Activated CD8-positive, alpha-beta T cell treated with anti-CD3 and anti-CD28 coated beads, Interleukin-2, amount 10 ng/mL, durations not matched to agents 7 days and 5 days (primary cell): Measurements from ENCODE around the gene PPP1R27. TPM values are rescaled to one million over a fixed set of nuclear protein-coding genes. Genes with fewer than 3 reads are reported as not detected.

ENCODE experiments used
- ATAC-seq: fragments of 150-1000 bp; cut with Tn5 transposase; one replicate; pipeline ENCODE4 v1.10.0; 2021; ENCODE audit warnings: moderate library complexity
- CTCF ChIA-PET: fragments of 350-600 bp; sonication (Branson Sonifier 250); formaldehyde crosslinking; loops from one replicate; lab custom pipeline; 2021; ENCODE audit warnings: antibody characterized with exemption; lab: Charles Lee
- POLR2A ChIA-PET: fragments of 350-600 bp; sonication (Branson Sonifier 250); formaldehyde crosslinking; loops from one replicate; lab custom pipeline; 2021; ENCODE audit warnings: antibody characterized with exemption; lab: Charles Lee
- DNase-seq: peaks from one replicate; pipeline ENCODE4 v3.0.0-alpha.2; 2020
- H3K27ac Mint-ChIP-seq: one replicate; pipeline ENCODE4 v1.8.0; 2021; ENCODE audit warnings: mild to moderate bottlenecking, mixed read lengths
- H3K27me3 Mint-ChIP-seq: one replicate; pipeline ENCODE4 v1.8.0; 2021; ENCODE audit warnings: low read depth, mixed read lengths
- H3K36me3 Mint-ChIP-seq: one replicate; pipeline ENCODE4 v1.8.0; 2021; ENCODE audit warnings: low read depth, mixed read lengths
- H3K4me1 Mint-ChIP-seq: one replicate; pipeline ENCODE4 v1.8.0; 2021; ENCODE audit warnings: low read depth, mixed read lengths
- H3K4me3 Mint-ChIP-seq: one replicate; pipeline ENCODE4 v1.8.0; 2021; ENCODE audit warnings: mild to moderate bottlenecking, mixed read lengths
- H3K9me3 Mint-ChIP-seq: one replicate; pipeline ENCODE4 v1.8.0; 2022; ENCODE audit warnings: mixed read lengths; ENCODE audit not compliant: insufficient read depth
- total RNA-seq, 2 experiments: library from RNA; stranded (reverse); gene quantifications; one replicate each; pipeline ENCODE4 v1.2.3, GENCODE V29; 2021

The PPP1R27 gene
- total RNA-seq, 2 experiments from 2014 or later, result not detected

GRCh38 chr17:81837641-81838040, 2.8 kb upstream of the PPP1R27 start:
- POLR2A ChIA-PET, result interaction anchor here (0.7 kb wide), 1 partner anchor 140 kb away, joined by 5 read pairs; the partner anchor contains the start of gene ASPSCR1
- no peak for DNase-seq
- Mint-ChIP-seq H3K36me3 (peaks cover under 1% of the 10 kb centered on the region), H3K27ac (no peak overlapping the region), H3K4me1 (peaks cover 5% of the 10 kb centered on the region), H3K9me3 (no peaks in the 10 kb centered on the region), H3K4me3 (no peak overlapping the region), H3K27me3 (no peaks in the 10 kb centered on the region)
- ATAC-seq, result no peak
- CTCF ChIA-PET, result no interaction called here

GRCh38 chr17:81833921-81834830, 674 bp downstream of the PPP1R27 start:
- H3K36me3 Mint-ChIP-seq, result peaks cover 7% of the 10 kb centered on the region
- no peaks in the 10 kb centered on the region for H3K9me3 Mint-ChIP-seq
- ChIA-PET POLR2A (interaction anchor here (1.3 kb wide), 1 partner anchor 21 kb away, joined by 3 read pairs; no protein-coding TSS in a partner anchor), CTCF (no interaction called here)
- peaks cover 31% of the 10 kb centered on the region for H3K4me1 Mint-ChIP-seq
- no peaks in the 10 kb centered on the region for H3K27me3 Mint-ChIP-seq
- ATAC-seq (no peak), DNase-seq (no peak)
- peak overlapping the region; percentile 76 for H3K4me3 Mint-ChIP-seq
- peak overlapping the region; percentile 84 for H3K27ac Mint-ChIP-seq

GRCh38 chr17:81833160-81833920, 1.5 kb downstream of the PPP1R27 start, which contains the start of gene MCRIP1:
Gene MCRIP1, minus strand, starts transcription at chr17:81833291. Its CDS starts 8,785 bp downstream, at chr17:81824506.
- peak within 1 kb of the TSS; percentile 96 for H3K27ac Mint-ChIP-seq
- no peaks in the 10 kb centered on the region for H3K27me3 Mint-ChIP-seq
- DNase-seq (peak; percentile 95), ATAC-seq (peak; percentile 83)
- H3K9me3 Mint-ChIP-seq, result no peaks in the 10 kb centered on the region
- peaks cover 36% of the 10 kb centered on the region for H3K4me1 Mint-ChIP-seq
- CTCF ChIA-PET, result interaction anchor here (1.4 kb wide), 1 partner anchor 21 kb away, joined by 4 read pairs; no protein-coding TSS in a partner anchor
- H3K4me3 Mint-ChIP-seq, result peak within 1 kb of the TSS; percentile 90
- POLR2A ChIA-PET, result interaction anchor here (0.9 to 1.3 kb wide), 2 partner anchors 22 to 118 kb away, joined by 3 to 4 read pairs; no protein-coding TSS in a partner anchor
- peaks cover 7% of the 10 kb centered on the region for H3K36me3 Mint-ChIP-seq

GRCh38 chr17:81832608-81833159, 2.2 kb downstream of the PPP1R27 start:
- H3K4me3 Mint-ChIP-seq, result peak overlapping the region; percentile 90
- DNase-seq (peak; percentile 60), ATAC-seq (peak; percentile 81)
- H3K27me3 Mint-ChIP-seq, result no peaks in the 10 kb centered on the region
- H3K4me1 Mint-ChIP-seq, result peaks cover 41% of the 10 kb centered on the region
- CTCF ChIA-PET, result interaction anchor here (0.6 to 1.4 kb wide), 2 partner anchors 22 to 98 kb away, joined by 3 to 4 read pairs; no protein-coding TSS in a partner anchor
- POLR2A ChIA-PET, result interaction anchor here (0.9 kb wide), 1 partner anchor 118 kb away, joined by 4 read pairs; no protein-coding TSS in a partner anchor
- H3K9me3 Mint-ChIP-seq, result no peaks in the 10 kb centered on the region
- H3K36me3 Mint-ChIP-seq, result peaks cover 7% of the 10 kb centered on the region
- peak overlapping the region; percentile 96 for H3K27ac Mint-ChIP-seq

GRCh38 chr17:81831957-81832607, 2.8 kb downstream of the PPP1R27 start:
- ChIA-PET CTCF (interaction anchor here (0.6 to 1.4 kb wide), 2 partner anchors 23 to 98 kb away, joined by 3 to 4 read pairs; no protein-coding TSS in a partner anchor), POLR2A (no interaction called here)
- H3K4me3 Mint-ChIP-seq, result peak overlapping the region; percentile 90
- DNase-seq (peak; percentile 76), ATAC-seq (peak; percentile 50)
- no peaks in the 10 kb centered on the region for H3K9me3 Mint-ChIP-seq
- peaks cover 41% of the 10 kb centered on the region for H3K4me1 Mint-ChIP-seq
- H3K27me3 Mint-ChIP-seq, result no peaks in the 10 kb centered on the region
- peaks cover 7% of the 10 kb centered on the region for H3K36me3 Mint-ChIP-seq
- H3K27ac Mint-ChIP-seq, result peak overlapping the region; percentile 96

GRCh38 chr17:81831563-81831956, 3.3 kb downstream of the PPP1R27 start:
- Mint-ChIP-seq H3K4me1 (peaks cover 41% of the 10 kb centered on the region), H3K27ac (peak overlapping the region; percentile 96), H3K27me3 (no peaks in the 10 kb centered on the region), H3K4me3 (peak overlapping the region; percentile 90), H3K36me3 (peaks cover 7% of the 10 kb centered on the region), H3K9me3 (no peaks in the 10 kb centered on the region)
- ATAC-seq (no peak), DNase-seq (no peak)
- ChIA-PET CTCF (no interaction called here), POLR2A (interaction anchor here (0.5 kb wide), 1 partner anchor 19 kb away, joined by 3 read pairs; no protein-coding TSS in a partner anchor)

GRCh38 chr17:81829858-81830257, 5.0 kb downstream of the PPP1R27 start:
- peaks cover 43% of the 10 kb centered on the region for H3K4me1 Mint-ChIP-seq
- H3K36me3 Mint-ChIP-seq, result peaks cover 7% of the 10 kb centered on the region
- DNase-seq (no peak), ATAC-seq (no peak)
- ChIA-PET CTCF (no interaction called here), POLR2A (no interaction called here)
- no peak overlapping the region for H3K27ac Mint-ChIP-seq
- H3K27me3 Mint-ChIP-seq, result no peaks in the 10 kb centered on the region
- no peak overlapping the region for H3K4me3 Mint-ChIP-seq
- H3K9me3 Mint-ChIP-seq, result no peaks in the 10 kb centered on the region

GRCh38 chr17:81828656-81829055, 6.2 kb downstream of the PPP1R27 start:
- DNase-seq (no peak), ATAC-seq (no peak)
- Mint-ChIP-seq H3K9me3 (no peaks in the 10 kb centered on the region), H3K27me3 (no peaks in the 10 kb centered on the region), H3K4me3 (no peak overlapping the region), H3K36me3 (peaks cover 7% of the 10 kb centered on the region), H3K4me1 (peaks cover 38% of the 10 kb centered on the region), H3K27ac (no peak overlapping the region)
- POLR2A ChIA-PET, result no interaction called here
- CTCF ChIA-PET, result no interaction called here

- no peak for DNase-seq
- no peaks in the 10 kb centered on the region for H3K27me3 Mint-ChIP-seq
Observed at GRCh38 chr17:81825841-81826466, 8.9 kb downstream of the PPP1R27 start.

GRCh38 chr17:81824595-81824994, 10.3 kb downstream of the PPP1R27 start:
- no peak overlapping the region for H3K27ac Mint-ChIP-seq
- no peaks in the 10 kb centered on the region for H3K36me3 Mint-ChIP-seq
- H3K4me3 Mint-ChIP-seq, result no peak overlapping the region
- no peaks in the 10 kb centered on the region for H3K27me3 Mint-ChIP-seq
- POLR2A ChIA-PET, result interaction anchor here (0.9 kb wide), 1 partner anchor 17 kb away, joined by 3 read pairs; no protein-coding TSS in a partner anchor
- H3K4me1 Mint-ChIP-seq, result peaks cover 22% of the 10 kb centered on the region
- CTCF ChIA-PET, result interaction anchor here (0.6 kb wide), 1 partner anchor 32 kb away, joined by 3 read pairs; no protein-coding TSS in a partner anchor
- no peak for ATAC-seq
- H3K9me3 Mint-ChIP-seq, result no peaks in the 10 kb centered on the region
- no peak for DNase-seq

More at GRCh38 chr17:81825841-81826466, 8.9 kb downstream of the PPP1R27 start:
- CTCF ChIA-PET, result no interaction called here
- H3K4me3 Mint-ChIP-seq, result no peak overlapping the region
- no peaks in the 10 kb centered on the region for H3K36me3 Mint-ChIP-seq
- POLR2A ChIA-PET, result no interaction called here
- H3K9me3 Mint-ChIP-seq, result no peaks in the 10 kb centered on the region
- H3K27ac Mint-ChIP-seq, result peak overlapping the region; percentile 2
- H3K4me1 Mint-ChIP-seq, result peaks cover 31% of the 10 kb centered on the region
- no peak for ATAC-seq
